HCT116 (cell line): ENCODE data around the gene TESK1.

Source experiments
- CTCF ChIP-seq, 3 experiments: fragments of 200-600 bp in 1 of 3; sonication (generic) in 1 of 3; IDR thresholded peaks in 2 of 3; conservative IDR thresholded peaks in 1 of 3; 2 replicates each; pipeline ENCODE4 v1.5.1; 2012 to 2017; ENCODE audit warnings: low read depth in 2 of 3, low read length in 2 of 3, antibody characterized with exemption in 1 of 3, borderline replicate concordance in 1 of 3, control low read depth in 1 of 3, mild to moderate bottlenecking in 1 of 3, mixed read lengths in 1 of 3, mixed run types in 1 of 3, moderate library complexity in 1 of 3; ENCODE audit not compliant: insufficient read depth in 1 of 3
- EZH2 ChIP-seq: fragments of 200-600 bp; sonication (generic); IDR thresholded peaks from 2 replicates; pipeline ENCODE4 v1.6.1; 2017; ENCODE audit warnings: antibody characterized with exemption, mixed run types
- POLR2A ChIP-seq: IDR thresholded peaks from 2 replicates; pipeline ENCODE4 v1.7.0; 2011; ENCODE audit warnings: borderline replicate concordance; ENCODE audit not compliant: insufficient read depth, insufficient read length; ENCODE audit errors: extremely low read depth
- RAD21 ChIP-seq: IDR thresholded peaks from 2 replicates; pipeline ENCODE4 v1.6.1; 2012; ENCODE audit warnings: low read depth, mild to moderate bottlenecking
- REST ChIP-seq: IDR thresholded peaks from 2 replicates; pipeline ENCODE4 v1.6.1; 2012; ENCODE audit warnings: low read depth
- SP1 ChIP-seq: IDR thresholded peaks from 2 replicates; pipeline ENCODE4 v1.6.1; 2012; ENCODE audit warnings: low read depth
- ZBTB33 ChIP-seq: IDR thresholded peaks from 2 replicates; pipeline ENCODE4 v1.6.1; 2011; ENCODE audit warnings: mild to moderate bottlenecking, low read length, moderate library complexity; ENCODE audit not compliant: insufficient replicate concordance; ENCODE audit errors: extremely low read depth
- ZFX ChIP-seq: fragments of 450-650 bp; IDR thresholded peaks from 2 replicates; pipeline ENCODE4 v1.6.1; 2017

- no peak for TF ChIP-seq CTCF (IDR thresholded peaks at IDR 0.05 in 2 of 3, conservative IDR thresholded peaks at IDR 0.05 in 1 of 3; ENCODE audit: borderline replicate concordance in 1 of 3, insufficient read depth in 1 of 3, low read depth in 2 of 3, low read length in 2 of 3)
- TF ChIP-seq ZBTB33, result no peak
- no peak for TF ChIP-seq RAD21
- TF ChIP-seq REST, result no peak
- TF ChIP-seq POLR2A, result no peak
- no peak for TF ChIP-seq EZH2
- TF ChIP-seq SP1, result no peak
- TF ChIP-seq ZFX, result no peak
These were observed 13.3 kb downstream of the TESK1 start, which contains the start of gene CD72 for GRCh38 chr9:35618325-35618727.
